ENCODE data around the gene TXNDC12.

Gene TXNDC12

DNA sequence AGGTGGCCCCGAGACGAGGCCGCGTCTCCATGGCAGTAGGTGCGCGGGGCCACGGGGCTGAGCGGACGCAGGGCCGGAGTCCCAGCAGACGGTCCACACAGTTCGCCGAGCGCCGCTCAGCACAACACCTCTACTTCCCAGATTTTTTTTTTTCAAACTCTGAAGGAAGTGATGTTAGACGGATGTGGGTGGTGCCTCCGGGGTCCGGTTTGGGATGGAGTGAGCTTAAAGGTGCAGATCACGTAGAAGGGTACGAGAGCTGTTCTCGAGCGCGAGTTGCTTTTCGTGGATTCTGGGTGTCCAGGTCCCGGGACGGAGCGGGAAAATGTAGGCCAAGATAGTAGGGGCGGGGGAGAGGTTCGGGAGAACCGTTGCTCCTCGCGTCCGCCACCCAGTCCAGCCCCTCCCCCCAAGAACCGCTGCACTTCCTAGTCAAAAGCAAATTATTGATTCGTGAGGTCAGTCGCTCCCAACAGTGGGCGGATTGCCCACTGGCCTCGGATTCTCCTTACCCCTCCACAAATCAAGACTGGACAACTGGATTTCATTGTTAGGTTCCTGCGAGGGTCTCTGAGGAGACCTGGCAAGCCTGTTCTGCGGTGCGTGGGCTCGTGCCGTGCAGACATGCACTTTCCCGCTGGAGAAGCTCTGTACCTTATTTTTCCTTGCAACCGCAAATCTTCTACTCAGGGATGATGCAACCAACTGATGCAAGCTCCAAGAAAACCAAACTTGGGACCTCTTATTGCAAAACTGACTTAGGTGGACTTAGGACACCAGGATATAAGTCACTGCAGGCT lies at the start of gene TXNDC12:
Gene TXNDC12, minus strand, starts transcription at position 126 of the 800 bp plus-strand sequence. Its CDS starts 95 bp downstream, at position 31.
- TF ChIP-seq GATA2 (IDR thresholded peaks at IDR 0.05; ENCODE audit: low read depth, low read length) (no peak), GATA3 (IDR thresholded peaks at IDR 0.05; ENCODE audit: low read depth, low read length) (no peak)

DNA sequence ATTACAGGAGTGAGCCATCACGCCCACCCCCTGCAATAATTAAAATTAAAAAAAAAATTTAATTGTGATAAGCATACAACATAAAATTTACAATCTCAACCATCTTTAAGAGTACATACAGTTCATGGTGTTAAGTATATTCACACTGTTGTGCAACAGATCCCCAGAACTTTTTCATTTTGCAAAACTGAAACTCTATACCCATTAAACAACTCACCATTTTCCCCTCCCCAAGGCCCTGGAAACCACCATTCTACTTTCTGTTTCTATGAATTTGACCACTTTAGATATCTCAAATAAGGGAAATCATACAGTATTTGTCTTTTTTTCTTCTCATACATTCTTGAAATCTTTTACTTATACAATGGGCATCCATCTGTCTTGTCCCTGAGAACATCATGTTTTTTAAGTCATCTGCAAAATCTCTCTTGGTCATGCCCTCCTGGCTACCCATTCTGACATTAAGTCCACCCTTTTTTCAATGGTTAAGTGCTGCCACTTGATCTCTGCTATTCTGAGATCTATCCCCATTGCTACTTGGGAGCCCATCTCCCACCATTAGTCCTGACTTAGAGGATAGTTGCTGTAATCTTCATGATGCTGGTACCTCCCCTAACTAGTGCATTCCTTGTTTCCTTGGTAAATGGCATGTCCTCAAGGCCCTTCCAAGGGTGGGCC lies 47.5 kb upstream of the TXNDC12 start:
- TF ChIP-seq GATA3 (IDR thresholded peaks at IDR 0.05; ENCODE audit: low read depth, low read length) (no peak), GATA2 (IDR thresholded peaks at IDR 0.05; ENCODE audit: low read depth, low read length) (no peak)

DNA sequence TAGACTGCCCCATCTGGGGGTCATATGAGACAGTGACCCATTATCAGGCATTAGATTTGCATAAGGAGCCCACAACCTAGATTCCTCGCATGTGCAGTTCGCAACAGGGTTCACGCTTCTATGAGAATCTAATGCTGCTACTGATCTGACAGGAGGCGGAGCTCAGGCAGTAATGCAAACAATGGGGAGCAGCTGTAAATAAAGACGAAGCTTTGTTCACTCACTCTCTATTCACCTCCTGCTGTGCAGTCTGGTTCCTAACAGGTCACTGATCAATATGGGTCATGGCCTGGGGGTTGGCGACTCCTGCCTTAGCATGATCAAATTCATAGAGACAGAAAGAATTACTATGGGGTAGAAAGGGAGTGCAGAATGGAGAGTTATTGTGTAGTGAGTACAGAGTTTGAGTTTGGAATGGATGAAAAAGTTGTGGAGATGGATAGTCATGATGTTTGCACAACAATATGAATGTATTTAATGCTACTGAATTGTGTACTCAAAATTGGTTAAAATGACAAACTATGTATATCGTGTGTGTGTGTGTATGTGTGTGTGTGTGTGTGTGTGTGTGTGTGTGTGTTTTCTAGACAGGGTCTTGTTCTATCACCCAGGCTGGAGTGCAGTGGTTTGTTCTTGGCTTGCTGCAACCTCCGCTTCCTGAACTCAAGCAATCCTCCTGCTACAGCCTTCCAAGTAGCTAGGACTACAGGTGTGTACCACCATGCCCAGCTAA lies 43.3 kb upstream of the TXNDC12 start:
- TF ChIP-seq GATA3 (IDR thresholded peaks at IDR 0.05; ENCODE audit: low read depth, low read length) (no peak), GATA2 (IDR thresholded peaks at IDR 0.05; ENCODE audit: low read depth, low read length) (no peak)

DNA sequence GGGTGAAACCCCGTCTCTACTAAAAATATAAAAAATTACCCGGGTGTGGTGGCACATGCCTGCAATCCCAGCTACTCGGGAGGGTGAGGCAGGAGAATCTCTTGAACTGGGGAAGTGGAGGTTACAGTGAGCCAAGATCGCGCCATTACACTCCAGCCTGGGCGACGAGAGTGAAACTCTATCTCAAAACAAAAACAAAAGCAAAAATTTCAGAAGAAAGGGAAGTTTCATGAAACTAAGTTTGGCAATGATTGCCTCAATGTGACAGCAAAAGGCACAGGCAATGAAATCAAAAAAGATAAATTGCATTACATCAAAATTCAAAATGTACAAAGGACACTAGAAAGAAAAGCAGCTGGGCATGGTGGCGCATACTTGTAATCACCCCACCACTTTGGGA lies 41.2 kb upstream of the TXNDC12 start:
- TF ChIP-seq GATA3 (IDR thresholded peaks at IDR 0.05; ENCODE audit: low read depth, low read length) = no peak
- no peak for TF ChIP-seq GATA2 (IDR thresholded peaks at IDR 0.05; ENCODE audit: low read depth, low read length)

DNA sequence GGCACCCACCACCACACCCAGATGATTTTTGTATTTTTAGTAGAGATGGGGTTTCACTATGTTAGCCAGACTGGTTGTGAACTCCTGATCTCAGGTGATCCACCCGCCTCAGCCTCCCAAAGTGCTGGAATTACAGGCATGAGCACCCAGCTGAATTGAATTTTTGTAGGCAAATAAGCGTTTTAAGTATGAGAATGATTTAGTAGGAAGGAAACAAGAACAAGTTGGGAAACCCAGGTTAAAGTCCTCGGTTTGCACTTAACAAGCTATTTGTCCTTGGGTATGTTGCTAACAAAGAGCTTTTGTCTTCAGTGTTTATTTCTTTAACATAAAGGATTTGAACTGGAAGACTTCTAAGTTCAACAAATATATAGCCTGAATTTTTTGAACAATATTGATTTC lies 25.0 kb upstream of the TXNDC12 start:
- TF ChIP-seq GATA3 (IDR thresholded peaks at IDR 0.05; ENCODE audit: low read depth, low read length) = no peak
- TF ChIP-seq GATA2 (IDR thresholded peaks at IDR 0.05; ENCODE audit: low read depth, low read length) = no peak

DNA sequence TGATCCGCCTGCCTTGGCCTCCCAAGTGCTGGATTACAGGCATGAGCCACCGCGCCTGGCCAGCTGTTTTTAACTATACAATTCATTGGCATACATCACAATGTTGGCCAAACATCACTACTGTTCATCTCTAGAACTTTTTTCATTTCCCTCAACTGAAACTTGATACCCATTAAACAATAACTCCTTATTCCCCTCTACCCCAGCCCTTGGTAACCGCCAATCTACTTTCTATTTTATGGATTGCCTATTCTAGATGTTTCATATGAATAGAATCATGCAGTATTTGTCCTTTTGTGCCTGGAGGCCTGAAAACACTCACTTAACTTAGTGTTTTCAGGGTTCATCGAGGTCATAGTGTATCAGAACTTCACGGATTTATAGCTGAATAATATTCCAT lies 17.3 kb upstream of the TXNDC12 start:
- no peak for TF ChIP-seq GATA2 (IDR thresholded peaks at IDR 0.05; ENCODE audit: low read depth, low read length)
- TF ChIP-seq GATA3 (IDR thresholded peaks at IDR 0.05; ENCODE audit: low read depth, low read length) = no peak

DNA sequence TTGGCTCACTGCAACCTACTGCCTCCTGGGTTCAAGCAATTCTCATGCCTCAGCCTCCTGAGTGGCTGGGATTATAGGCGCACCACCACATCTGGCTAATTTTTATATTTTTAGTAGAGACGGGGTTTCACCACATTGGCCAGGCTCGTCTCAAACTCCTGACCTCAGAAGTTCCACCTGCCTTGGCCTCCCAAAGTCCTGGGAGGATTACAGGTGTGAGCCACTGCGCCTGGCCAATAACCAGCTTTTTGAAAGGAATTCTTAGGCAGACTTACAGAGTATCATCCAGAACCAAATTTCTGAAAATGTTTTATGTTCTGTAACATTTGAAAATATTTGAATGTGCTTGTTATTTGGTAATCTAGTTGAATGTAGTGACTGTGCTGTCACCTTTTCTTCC lies 15.7 kb upstream of the TXNDC12 start:
- TF ChIP-seq GATA2 (IDR thresholded peaks at IDR 0.05; ENCODE audit: low read depth, low read length) (no peak), GATA3 (IDR thresholded peaks at IDR 0.05; ENCODE audit: low read depth, low read length) (no peak)

DNA sequence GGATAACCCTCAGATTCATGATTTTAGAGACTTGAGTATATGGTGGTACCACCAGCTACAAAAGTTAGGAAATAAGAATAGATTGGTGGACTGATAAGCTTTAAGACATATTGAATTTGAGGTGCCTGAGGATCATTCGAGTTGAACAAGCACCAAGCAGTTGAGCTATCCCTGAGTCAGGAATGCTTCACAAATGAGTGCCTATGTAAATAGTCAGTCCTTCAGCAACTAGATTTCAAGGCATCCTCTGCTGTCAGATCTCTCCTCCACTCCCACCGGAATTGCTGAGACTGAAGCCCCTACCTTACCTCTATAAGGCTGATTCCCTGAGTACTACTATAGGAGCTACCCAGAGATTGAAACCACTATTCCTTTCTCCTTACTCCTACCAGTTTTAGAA lies 8.2 kb upstream of the TXNDC12 start:
- TF ChIP-seq GATA2 (IDR thresholded peaks at IDR 0.05; ENCODE audit: low read depth, low read length) (no peak), GATA3 (IDR thresholded peaks at IDR 0.05; ENCODE audit: low read depth, low read length) (no peak)

DNA sequence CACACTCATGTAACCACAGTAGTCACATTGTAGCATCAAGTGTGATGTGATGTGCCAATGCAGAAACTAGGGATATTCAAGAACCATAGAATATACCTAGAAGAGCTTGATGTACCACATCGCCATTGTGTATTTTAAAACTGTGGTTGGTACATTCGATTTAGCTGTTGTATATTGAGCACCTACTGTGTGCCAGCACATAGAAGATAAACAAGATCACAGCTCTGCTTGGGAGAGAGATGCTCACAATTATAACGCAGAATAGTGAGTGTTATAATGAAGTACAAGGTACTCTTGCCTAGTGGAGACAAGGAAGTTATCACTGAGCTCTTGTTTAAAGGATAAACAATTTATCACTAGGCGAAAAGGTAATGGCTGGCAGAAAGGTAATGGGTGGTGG lies 5.8 kb upstream of the TXNDC12 start:
- no peak for TF ChIP-seq GATA3 (IDR thresholded peaks at IDR 0.05; ENCODE audit: low read depth, low read length)
- no peak for TF ChIP-seq GATA2 (IDR thresholded peaks at IDR 0.05; ENCODE audit: low read depth, low read length)

DNA sequence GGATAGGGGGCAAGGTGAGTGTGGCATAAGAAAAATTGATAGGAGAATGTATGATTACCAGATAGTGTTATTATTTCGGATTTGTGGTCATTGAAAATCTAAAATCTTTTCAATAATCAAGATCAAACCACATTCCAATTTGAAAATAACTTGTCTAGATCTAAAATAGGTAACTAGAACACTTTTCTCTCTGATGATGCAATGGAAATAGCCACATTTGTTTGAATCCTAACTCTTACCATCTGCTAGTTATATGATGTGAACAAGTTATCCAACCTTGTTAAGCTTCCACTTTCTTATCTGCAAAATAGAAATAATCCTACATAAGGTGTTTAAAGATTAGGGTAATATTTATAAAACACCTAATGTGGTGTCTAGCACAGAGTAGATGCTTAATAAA lies 4.9 kb upstream of the TXNDC12 start:
- TF ChIP-seq GATA3 (IDR thresholded peaks at IDR 0.05; ENCODE audit: low read depth, low read length) (no peak), GATA2 (IDR thresholded peaks at IDR 0.05; ENCODE audit: low read depth, low read length) (no peak)

DNA sequence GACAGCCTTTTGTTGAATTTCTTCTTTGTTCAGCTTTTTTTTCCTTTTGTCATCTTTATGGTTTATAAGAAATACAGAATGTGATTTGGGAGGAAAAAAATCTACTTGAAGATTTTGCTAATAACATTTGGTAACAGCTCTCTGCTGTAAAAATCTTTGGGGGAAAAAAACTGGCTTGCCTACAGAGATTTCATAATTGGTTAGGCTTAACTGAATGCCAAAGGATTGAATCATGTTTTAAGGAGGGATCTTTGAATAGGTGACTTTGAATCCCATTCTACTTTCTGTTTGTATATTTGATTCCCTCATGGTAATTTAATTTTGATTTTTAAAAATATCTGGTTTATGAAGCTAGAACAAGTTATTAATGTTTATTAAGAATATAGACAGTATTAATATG lies 4.3 kb upstream of the TXNDC12 start:
- TF ChIP-seq GATA3 (IDR thresholded peaks at IDR 0.05; ENCODE audit: low read depth, low read length) (no peak), GATA2 (IDR thresholded peaks at IDR 0.05; ENCODE audit: low read depth, low read length) (no peak)

DNA sequence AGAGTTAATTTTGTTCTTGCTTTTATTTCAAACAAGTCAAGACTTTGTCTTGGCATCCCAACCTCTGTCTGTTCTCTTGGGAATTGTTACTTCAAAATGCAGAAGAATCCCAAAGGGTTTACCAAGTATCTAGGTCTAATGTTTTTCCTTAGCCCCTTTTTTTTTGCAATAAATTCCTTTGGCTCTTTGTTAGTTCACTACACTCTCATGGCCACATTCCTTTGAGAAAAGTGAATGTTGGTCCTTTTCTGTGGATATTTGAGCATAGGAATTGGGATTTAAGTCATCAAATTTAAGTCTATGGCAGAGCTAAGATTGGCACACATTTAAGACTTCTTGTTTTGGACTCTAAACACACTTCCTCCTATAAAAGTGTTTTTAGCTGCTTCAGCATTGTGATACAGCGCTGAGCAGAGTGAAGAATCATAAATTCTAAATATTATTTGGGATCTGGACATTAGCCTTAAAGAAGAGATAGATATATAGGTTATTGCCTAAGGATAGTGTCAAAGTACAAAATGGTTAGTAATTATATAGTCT lies 3.0 kb upstream of the TXNDC12 start:
- no peak for TF ChIP-seq GATA2 (IDR thresholded peaks at IDR 0.05; ENCODE audit: low read depth, low read length)
- no peak for TF ChIP-seq GATA3 (IDR thresholded peaks at IDR 0.05; ENCODE audit: low read depth, low read length)

DNA sequence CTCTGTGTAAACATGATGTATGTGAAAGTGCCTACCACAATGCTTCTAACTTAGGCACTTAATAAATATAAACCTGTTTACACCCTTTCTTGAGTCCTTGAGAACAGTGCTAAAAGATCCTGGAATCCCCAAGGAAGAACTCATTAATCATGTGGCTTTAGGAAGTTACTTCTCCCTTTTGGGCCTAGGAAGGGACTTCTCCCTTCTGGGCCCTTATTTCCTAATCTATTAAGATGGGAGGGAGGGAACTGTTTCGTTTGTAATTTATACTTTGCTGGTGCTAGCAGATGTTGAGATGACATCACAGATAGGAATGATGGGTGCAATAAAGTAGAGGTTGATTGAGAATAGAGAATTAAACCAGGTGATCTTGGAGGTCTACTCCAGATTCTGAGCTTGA lies 2.3 kb upstream of the TXNDC12 start:
- no peak for TF ChIP-seq GATA2 (IDR thresholded peaks at IDR 0.05; ENCODE audit: low read depth, low read length)

DNA sequence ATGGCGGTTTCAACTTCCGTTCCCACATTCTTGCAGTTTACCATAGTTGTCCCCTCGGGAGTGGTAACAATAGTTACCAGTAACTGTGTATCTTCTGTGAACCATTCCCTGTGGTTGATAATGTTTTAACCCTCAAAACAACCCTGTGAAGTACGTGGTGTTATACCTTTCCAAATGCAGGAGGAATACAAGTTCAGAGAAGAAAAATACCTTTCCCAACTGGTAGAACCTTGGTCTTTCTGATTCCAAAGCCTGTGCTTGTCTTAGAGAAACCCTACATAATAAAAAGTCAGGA lies 1.9 kb upstream of the TXNDC12 start:
- TF ChIP-seq GATA2 (IDR thresholded peaks at IDR 0.05; ENCODE audit: low read depth, low read length) (no peak), GATA3 (IDR thresholded peaks at IDR 0.05; ENCODE audit: low read depth, low read length) (no peak)

All from SH-SY5Y (cell line).